HepG2 (cell line): ENCODE data around the gene VWA3B. TPM values are rescaled to one million over a fixed set of nuclear protein-coding genes. Genes with fewer than 3 reads are reported as not detected.

Source experiments
- ATAC-seq: fragments of 200-7000 bp; cut with Tn5 transposase; 3 replicates; pipeline ENCODE4 v1.9.1; 2020; ENCODE audit warnings: mild to moderate bottlenecking, moderate library complexity
- BruUV-seq: library from RNA; stranded (reverse); fragments of 400-500 nt; replicated peaks from 2 replicates; lab custom pipeline; 2021; lab: Mats Ljungman, UMichigan
- CTCF ChIA-PET: fragments of 300-600 bp; formaldehyde crosslinking; extraction: SDS; loops from one replicate; lab custom pipeline; 2021; ENCODE audit warnings: low total read pairs, inconsistent platforms, low intra/inter-chr PET ratio; lab: Yijun Ruan, JAX
- POLR2A ChIA-PET: fragments of 350-600 bp; sonication (Branson Sonifier 250); formaldehyde crosslinking; loops from one replicate; lab custom pipeline; 2020; ENCODE audit warnings: antibody characterized with exemption, inconsistent platforms; lab: Yijun Ruan, JAX
- DNase-seq: peaks from one replicate; pipeline ENCODE4 v3.0.0-alpha.2; 2015; ENCODE audit warnings: low spot score
- FAIRE-seq: peaks from 3 replicates; lab custom pipeline; 2011; peaks lifted over from hg19 to GRCh38; lab: Jason Lieb, UNC
- H2AFZ ChIP-seq: one replicate; pipeline ENCODE4 v1.6.1; 2011; ENCODE audit warnings: low read length, inconsistent platforms
- H3K27ac ChIP-seq: fragments of 300-600 bp; 3 replicates; pipeline ENCODE4 v1.8.0; 2011; ENCODE audit warnings: mixed run types, mild to moderate bottlenecking, mixed read lengths, low read length, inconsistent platforms; ENCODE audit not compliant: insufficient read depth; ENCODE audit errors: extremely low read length
- H3K27me3 ChIP-seq, 2 experiments: fragments of 200-600 bp in 1 of 2; 2 replicates in 1 of 2; 3 replicates in 1 of 2; pipeline versions ENCODE4 v1.6.0 to v1.8.0; 2011; ENCODE audit warnings: low read length in 2 of 2, mild to moderate bottlenecking in 2 of 2, moderate library complexity in 2 of 2, inconsistent platforms in 1 of 2; ENCODE audit not compliant: insufficient read depth in 2 of 2, control insufficient read depth in 1 of 2
- H3K36me3 ChIP-seq, 2 experiments: fragments of 200-600 bp in 1 of 2; replicated peaks in 1 of 2; 2 replicates in 1 of 2; 3 replicates in 1 of 2; pipeline versions ENCODE4 v1.5.1 to v1.8.0; 2011; ENCODE audit warnings: low read length in 2 of 2, inconsistent platforms in 1 of 2; ENCODE audit not compliant: insufficient read depth in 2 of 2, control insufficient read depth in 1 of 2
- H3K4me1 ChIP-seq: 2 replicates; pipeline ENCODE4 v1.5.1; 2012; ENCODE audit warnings: low read length, inconsistent platforms; ENCODE audit not compliant: insufficient read depth
- H3K4me2 ChIP-seq: 2 replicates; pipeline ENCODE4 v1.6.0; 2011; ENCODE audit warnings: low read depth, low read length, inconsistent platforms
- H3K4me3 ChIP-seq, 3 experiments: fragments of 200-600 bp in 1 of 3; sonication (generic), shearing (Covaris generic) in 1 of 3; replicated peaks in 1 of 3; 2 replicates each; pipeline ENCODE4 v1.5.1; 2011 to 2016; ENCODE audit warnings: low read length in 3 of 3, inconsistent platforms in 2 of 3, low read depth in 2 of 3, mild to moderate bottlenecking in 2 of 3, control low read depth in 1 of 3, mixed read lengths in 1 of 3; ENCODE audit not compliant: insufficient read depth in 1 of 3
- H3K79me2 ChIP-seq: one replicate; pipeline ENCODE4 v1.6.1; 2011; ENCODE audit warnings: low read length, inconsistent platforms; ENCODE audit not compliant: insufficient read depth
- H3K9ac ChIP-seq: 2 replicates; pipeline ENCODE4 v1.6.0; 2011; ENCODE audit warnings: mild to moderate bottlenecking, low read depth, low read length, inconsistent platforms; ENCODE audit not compliant: insufficient read depth
- H3K9me3 ChIP-seq: 2 replicates; pipeline ENCODE4 v1.5.1; 2012; ENCODE audit warnings: mild to moderate bottlenecking, low read length
- H4K20me1 ChIP-seq: 2 replicates; pipeline ENCODE4 v1.6.0; 2011; ENCODE audit warnings: inconsistent platforms, mild to moderate bottlenecking, low read length, moderate library complexity; ENCODE audit not compliant: insufficient read depth
- ATF7 ChIP-seq, 2 experiments: fragments of 450-650 bp in 1 of 2; sonication (generic) in 1 of 2; formaldehyde crosslinking in 1 of 2; IDR thresholded peaks; 2 replicates each; pipeline versions ENCODE4 v1.4.0 to v1.6.1; 2016 to 2020; ENCODE audit warnings: antibody characterized with exemption in 1 of 2, mild to moderate bottlenecking in 1 of 2, missing genetic modification reagents in 1 of 2
- BORCS8-MEF2B ChIP-seq: sonication (generic); formaldehyde crosslinking; IDR thresholded peaks from 2 replicates; pipeline ENCODE4 v1.8.0; 2022; ENCODE audit warnings: mild to moderate bottlenecking, missing genetic modification reagents
- DNMT3B ChIP-seq: conservative IDR thresholded peaks from 2 replicates; pipeline ENCODE4 v1.6.1; 2016; ENCODE audit warnings: missing biosample characterization, control low read depth
- EED ChIP-seq: sonication (generic); formaldehyde crosslinking; IDR thresholded peaks from 2 replicates; pipeline ENCODE4 v1.5.0; 2020; ENCODE audit warnings: mild to moderate bottlenecking, missing genetic modification reagents
- HHEX ChIP-seq: IDR thresholded peaks from 2 replicates; pipeline ENCODE4 v1.6.1; 2016; ENCODE audit warnings: control low read depth
- LBX2 ChIP-seq: sonication (generic); formaldehyde crosslinking; IDR thresholded peaks from 2 replicates; pipeline ENCODE4 v1.5.0; 2020; ENCODE audit warnings: missing genetic modification reagents, mild to moderate bottlenecking, borderline replicate concordance
- SMC3 ChIP-seq: IDR thresholded peaks from 2 replicates; pipeline ENCODE4 v1.6.1; 2011; ENCODE audit warnings: low read length, improper control_type of control experiment
- SP140L ChIP-seq: sonication (generic); formaldehyde crosslinking; IDR thresholded peaks from 2 replicates; pipeline ENCODE4 v1.4.0; 2020; ENCODE audit warnings: missing genetic modification reagents, borderline replicate concordance
- ZBTB21 ChIP-seq: sonication (generic); formaldehyde crosslinking; IDR thresholded peaks from 2 replicates; pipeline ENCODE4 v1.4.0; 2020; ENCODE audit warnings: missing genetic modification reagents
- ZBTB3 ChIP-seq: sonication (generic); formaldehyde crosslinking; IDR thresholded peaks from 2 replicates; pipeline ENCODE4 v1.4.0; 2020; ENCODE audit warnings: low read depth, mild to moderate bottlenecking, moderate library complexity, missing genetic modification reagents, borderline replicate concordance
- ZMYM2 ChIP-seq: sonication (generic); formaldehyde crosslinking; IDR thresholded peaks from 2 replicates; pipeline ENCODE4 v1.8.0; 2022; ENCODE audit warnings: mild to moderate bottlenecking, missing genetic modification reagents
- ZNF101 ChIP-seq: sonication (generic); formaldehyde crosslinking; IDR thresholded peaks from 2 replicates; pipeline ENCODE4 v1.4.0; 2020; ENCODE audit warnings: mild to moderate bottlenecking, low read depth, missing genetic modification reagents, borderline replicate concordance
- ZNF460 ChIP-seq: sonication (generic); formaldehyde crosslinking; IDR thresholded peaks from 2 replicates; pipeline ENCODE4 v1.5.1; 2020; ENCODE audit warnings: missing genetic modification reagents, mild to moderate bottlenecking, borderline replicate concordance
- ZNF703 ChIP-seq: sonication (generic); formaldehyde crosslinking; IDR thresholded peaks from 2 replicates; pipeline ENCODE4 v1.5.1; 2020; ENCODE audit warnings: missing genetic modification reagents, mild to moderate bottlenecking, moderate library complexity, borderline replicate concordance
- WGBS: methylation state at CpG from one replicate; pipeline ENCODE4 v1.1.6; 2017; ENCODE audit warnings: low lambda C conversion rate; 5-methylcytosine and 5-hydroxymethylcytosine counted together
- in situ Hi-C: cut with HindIII; loops from 2 replicates; pipeline ENCODE4 v1.10.0; 2017; ENCODE audit warnings: low pct_unique_long_range_greater_than_20kb; ENCODE audit not compliant: extremely low pct_ligation_motif_present
- intact Hi-C: fragments of 100-400 bp; cut with micrococcal nuclease; formaldehyde crosslinking; loops from one replicate; pipeline ENCODE4 v1.10.0; 2022; ENCODE audit not compliant: unreplicated experiment
- polyA plus RNA-seq, 8 experiments: library from polyadenylated mRNA; depleted of rRNA in 3 of 8; stranded (reverse) in 7 of 8; unstranded in 1 of 8; fragments of >200 nt; fragmentation: Illumina TruSeq in 4 of 8; extraction: Trizol in 4 of 8; gene quantifications; 2 replicates each; pipeline versions ENCODE4 v1.2.1 to v1.2.3, GENCODE V29; 2011 to 2016; ENCODE audit warnings: low read depth in 4 of 8, missing spikeins in 1 of 8, mixed read lengths in 1 of 8; ENCODE audit not compliant: insufficient read depth in 1 of 8
- total RNA-seq, 5 experiments: library from RNA; depleted of rRNA; stranded (reverse); fragments of >200 nt; fragmentation: Illumina TruSeq; extraction: Trizol; gene quantifications; 2 replicates each; pipeline ENCODE4 v1.2.3, GENCODE V29; 2016; ENCODE audit warnings: low read depth in 1 of 5
- TF ChIP-seq, protein P1 (sequence below): sonication (generic); formaldehyde crosslinking; IDR thresholded peaks from 2 replicates; pipeline ENCODE4 v1.9.0; 2021; ENCODE audit warnings: missing genetic modification reagents, mild to moderate bottlenecking, borderline replicate concordance

Gene VWA3B
- total and polyA plus RNA-seq, 2 of the 13 experiments (the other 11 are each of a cell fraction or from before 2014, with no cell fraction given): not detected

DNA sequence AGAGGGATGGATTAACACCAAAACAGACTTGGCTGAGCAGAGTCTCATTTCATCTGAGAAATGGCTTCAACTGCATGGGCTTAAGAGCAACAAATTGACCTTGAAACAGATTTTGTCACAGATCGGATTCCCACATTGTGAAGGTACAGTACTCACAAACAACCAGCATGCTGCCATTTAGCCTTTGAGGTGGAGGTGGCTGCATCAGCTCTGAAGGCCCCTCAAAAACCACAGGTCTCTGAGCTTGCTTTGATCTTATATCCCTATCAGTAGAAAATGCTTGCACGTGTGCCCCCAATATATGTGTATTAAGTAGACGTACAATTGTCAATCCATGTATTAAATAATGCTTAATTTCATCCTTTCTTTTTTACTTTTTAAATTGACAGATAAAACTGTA, 6.2 kb downstream of the VWA3B start:
- no peak overlapping the region for H2AFZ ChIP-seq
- no peak overlapping the region for H3K27ac ChIP-seq
- H3K4me1 ChIP-seq: no peaks in the 10 kb centered on the region
- in situ Hi-C loops: no loop called here
- no peaks in the 10 kb centered on the region for H3K27me3 ChIP-seq
- H3K79me2 ChIP-seq: no peaks in the 10 kb centered on the region
- no peaks in the 10 kb centered on the region for H3K36me3 ChIP-seq
- no peak overlapping the region for H3K9ac ChIP-seq
- H3K4me3 ChIP-seq: no peak overlapping the region
- no TSS peak for BruUV-seq
- FAIRE-seq (no peak), ATAC-seq (no peak)
- ChIA-PET CTCF (no interaction called here), POLR2A (no interaction called here)
- no peak overlapping the region for H3K4me2 ChIP-seq
- 44% methylated on average over 3 of the region's 3 CpGs for WGBS
- H4K20me1 ChIP-seq: no peaks in the 10 kb centered on the region
- no peaks in the 10 kb centered on the region for H3K9me3 ChIP-seq
- TF ChIP-seq ZBTB21 (CRISPR knock-in tag): no peak
- TF ChIP-seq, protein P1, sequence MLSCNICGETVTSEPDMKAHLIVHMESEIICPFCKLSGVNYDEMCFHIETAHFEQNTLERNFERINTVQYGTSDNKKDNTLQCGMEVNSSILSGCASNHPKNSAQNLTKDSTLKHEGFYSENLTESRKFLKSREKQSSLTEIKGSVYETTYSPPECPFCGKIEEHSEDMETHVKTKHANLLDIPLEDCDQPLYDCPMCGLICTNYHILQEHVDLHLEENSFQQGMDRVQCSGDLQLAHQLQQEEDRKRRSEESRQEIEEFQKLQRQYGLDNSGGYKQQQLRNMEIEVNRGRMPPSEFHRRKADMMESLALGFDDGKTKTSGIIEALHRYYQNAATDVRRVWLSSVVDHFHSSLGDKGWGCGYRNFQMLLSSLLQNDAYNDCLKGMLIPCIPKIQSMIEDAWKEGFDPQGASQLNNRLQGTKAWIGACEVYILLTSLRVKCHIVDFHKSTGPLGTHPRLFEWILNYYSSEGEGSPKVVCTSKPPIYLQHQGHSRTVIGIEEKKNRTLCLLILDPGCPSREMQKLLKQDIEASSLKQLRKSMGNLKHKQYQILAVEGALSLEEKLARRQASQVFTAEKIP: no peak
- no peak for TF ChIP-seq ZNF703
- TF ChIP-seq SMC3: no peak
- TF ChIP-seq ZNF460 (CRISPR knock-in tag): no peak
- TF ChIP-seq ZNF101 (CRISPR knock-in tag): no peak
- no peak for TF ChIP-seq ATF7 (IDR thresholded peaks at IDR 0.05)
- TF ChIP-seq ATF7 (CRISPR knock-in tag; IDR thresholded peaks at IDR 0.05): no peak
- no peak for TF ChIP-seq ZMYM2
- TF ChIP-seq DNMT3B: no peak
- no peak for TF ChIP-seq ZBTB3 (CRISPR knock-in tag)
- TF ChIP-seq LBX2 (CRISPR knock-in tag): no peak
- TF ChIP-seq SP140L (CRISPR knock-in tag): no peak
- TF ChIP-seq BORCS8-MEF2B (CRISPR knock-in tag): no peak
- no peak for TF ChIP-seq EED (CRISPR knock-in tag)
- TF ChIP-seq HHEX: no peak
- TF ChIP-seq, all 625 proteins: peak for 0
- DNase-seq: no peak
- intact Hi-C loops: no loop called here
